RPMI7951 (cell line): Measurements from ENCODE around the gene MBD3. TPM values are rescaled to one million over a fixed set of nuclear protein-coding genes. Genes with fewer than 3 reads are reported as not detected.
A peak's percentile ranks its signal among the peaks of the same experiment; 100 is the strongest.
"Not testable (repeated sequence)": the region's sequence is repeated elsewhere in the genome, so short reads cannot be mapped to it uniquely, and the experiment has no call there.

Experiments
- DNase-seq: peaks from one replicate; pipeline ENCODE4 v3.0.0-alpha.2; 2012; ENCODE audit warnings: low read depth
- total RNA-seq: library from RNA; depleted of rRNA; stranded (reverse); fragments of >200 nt; shearing (Covaris generic); gene quantifications from 2 replicates; pipeline ENCODE4 v1.2.3, GENCODE V29; 2014; rRNA removed

MBD3 gene
- total RNA-seq = 55.2 and 63.2 TPM in 2 replicates

DNA sequence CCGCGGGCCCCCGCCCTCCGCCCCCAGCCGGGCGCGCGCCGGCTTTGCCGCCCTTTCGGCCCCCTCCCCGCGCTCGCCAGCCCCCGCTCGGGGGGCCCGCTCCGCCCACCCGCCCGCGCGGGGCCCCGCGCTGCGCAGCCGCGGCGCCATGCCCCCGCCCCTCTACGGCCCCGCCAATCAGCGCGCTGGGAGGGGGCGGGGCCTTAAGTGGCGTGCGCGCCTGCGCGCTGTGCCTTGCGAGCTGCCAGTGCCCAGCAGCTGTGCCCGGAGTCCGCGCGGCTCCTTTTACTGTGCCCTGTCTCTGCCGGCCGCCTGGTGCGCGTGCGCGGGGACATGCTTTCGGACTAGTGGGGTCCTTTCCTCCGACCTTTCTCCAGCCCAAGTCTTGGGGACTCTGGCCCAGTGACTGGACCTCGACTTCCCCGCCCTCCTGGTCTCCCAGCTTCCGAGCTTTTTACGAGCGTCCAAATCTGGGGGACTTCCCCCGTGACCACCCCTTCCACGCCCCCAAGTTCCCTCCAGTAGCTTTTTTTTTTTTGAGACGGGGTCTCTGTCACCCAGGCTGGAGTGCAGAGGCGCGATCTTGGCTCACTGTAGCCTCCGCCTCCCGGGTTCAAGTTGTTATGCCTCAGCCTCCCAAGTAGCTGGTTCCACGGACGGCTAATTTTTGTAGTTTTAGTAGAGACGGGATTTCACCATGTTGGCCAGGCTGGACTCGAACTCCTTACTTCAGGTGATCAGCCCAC is at the start of gene MBD3:
Gene MBD3 (minus strand): TSS at position 111 of the 746 bp plus-strand sequence. CDS start 234 bp downstream, outside the sequence.
- peak; percentile 90 for DNase-seq

DNA sequence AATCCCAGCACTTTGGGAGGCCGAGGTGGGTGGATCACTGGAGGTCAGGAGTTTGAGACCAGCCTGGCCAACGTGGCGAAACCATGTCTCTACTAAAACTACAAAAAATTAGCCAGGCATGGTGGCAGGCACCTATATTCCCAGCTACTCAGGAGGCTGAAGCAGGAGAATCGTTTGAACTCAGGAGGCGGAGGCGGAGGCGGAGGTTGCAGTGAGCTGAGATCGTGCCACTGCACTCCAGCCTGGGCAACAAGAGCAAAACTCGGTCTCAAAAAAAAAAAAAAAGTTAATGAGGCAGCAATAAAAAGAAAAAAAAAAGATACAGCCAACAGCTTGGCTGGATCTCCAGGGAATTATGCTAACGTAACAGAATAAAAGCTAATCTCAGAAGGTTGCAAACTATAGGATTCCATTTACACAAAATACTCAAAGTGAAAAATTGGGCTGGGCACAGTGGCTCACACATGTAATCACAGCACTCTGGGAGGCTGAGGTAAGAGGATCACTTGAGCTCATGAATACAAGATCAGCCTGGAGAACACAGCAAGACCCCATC is 48.3 kb upstream of the MBD3 start:
- not testable (repeated sequence) for DNase-seq

DNA sequence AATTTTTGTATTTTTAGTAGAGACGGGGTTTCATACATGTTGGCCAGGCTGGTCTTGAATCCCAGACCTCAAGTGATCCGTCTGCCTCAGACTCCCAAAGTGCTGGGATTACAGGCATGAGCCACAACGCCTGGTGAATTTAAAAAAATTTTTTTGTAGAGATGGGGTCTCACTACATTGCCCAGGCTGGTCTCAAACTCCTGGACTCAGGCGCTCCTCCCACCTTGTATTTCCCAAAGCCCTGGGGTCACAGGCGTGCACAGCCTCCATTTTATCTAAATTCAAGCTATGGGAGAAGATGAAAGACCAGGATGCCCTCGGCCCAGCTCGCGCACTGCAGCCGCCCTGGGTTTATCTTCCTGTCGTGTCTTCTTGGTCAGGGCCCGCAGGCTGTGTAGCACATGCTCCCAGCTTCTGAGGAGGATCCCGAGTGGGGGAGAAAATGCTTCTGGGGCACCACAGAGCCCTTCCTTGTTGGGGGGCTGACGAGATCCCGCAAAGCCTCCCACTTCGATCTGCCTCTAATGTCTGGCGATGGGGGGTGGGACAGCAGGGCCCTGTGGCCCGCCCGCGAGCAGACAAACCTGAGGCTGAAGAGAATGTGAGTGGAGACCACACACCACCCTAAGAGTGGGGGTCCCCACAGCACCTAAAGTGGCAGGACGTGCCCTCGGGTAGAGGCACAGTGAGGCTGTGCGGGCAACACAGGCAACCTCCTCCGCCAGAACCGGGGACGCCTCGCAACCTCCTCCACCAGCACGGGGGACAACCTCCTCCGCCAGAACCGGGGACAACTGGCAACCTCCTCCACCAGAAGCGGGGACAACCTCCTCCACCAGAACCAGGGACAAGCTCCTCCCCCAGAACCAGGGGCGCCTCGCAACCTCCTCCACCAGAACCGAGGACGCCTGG is 43.9 kb upstream of the MBD3 start:
- no peak for DNase-seq

DNA sequence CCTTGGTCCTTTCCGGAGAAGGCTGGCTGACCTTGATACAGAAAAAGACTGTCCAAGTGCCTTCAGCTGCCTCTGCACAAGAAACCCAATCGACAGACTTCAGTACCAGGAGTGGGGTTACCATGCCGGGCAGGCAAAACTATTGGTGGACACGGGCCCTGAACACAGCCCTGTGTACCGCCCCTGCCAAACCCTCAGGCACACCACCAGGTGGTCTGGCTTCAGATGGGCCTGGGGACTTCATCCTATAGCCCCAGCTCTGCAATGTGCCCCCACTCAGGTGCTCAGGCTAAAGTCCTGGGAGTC is 42.2 kb upstream of the MBD3 start:
- DNase-seq = no peak

- no peak for DNase-seq
These were observed 41.7 kb upstream of the MBD3 start for GRCh38 chr19:1634242-1634937.

GRCh38 chr19:1633269-1633826 is 40.7 kb upstream of the MBD3 start:
- DNase-seq = no peak

- no peak for DNase-seq
These were observed 40.0 kb upstream of the MBD3 start for GRCh38 chr19:1632462-1633268.

DNA sequence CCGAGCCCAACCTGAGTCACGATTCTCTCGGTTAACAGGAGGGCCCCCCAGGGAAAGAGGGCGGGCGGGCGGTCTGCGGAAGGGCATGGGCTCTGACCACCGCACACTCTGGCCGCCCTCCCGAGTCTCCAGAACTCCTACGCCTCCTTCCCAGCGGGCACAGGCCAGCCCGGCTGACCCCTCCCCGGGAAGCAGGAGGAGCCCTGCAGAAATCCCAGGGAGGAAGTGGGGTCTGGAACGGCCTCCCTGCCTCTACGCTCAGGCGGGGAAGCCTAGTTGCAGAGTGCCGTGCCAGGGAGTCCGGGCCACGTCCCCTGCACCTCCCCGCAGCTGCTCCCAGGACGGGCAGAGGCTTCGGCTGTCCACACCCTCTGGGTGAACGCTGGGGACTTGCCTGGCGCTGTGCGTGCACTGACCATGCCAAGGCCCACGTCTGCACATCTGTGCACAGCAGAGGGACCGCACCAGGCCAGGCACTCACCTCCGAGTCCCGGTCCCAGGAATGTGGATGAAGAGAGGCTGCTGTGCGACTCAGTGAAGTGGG is 39.0 kb upstream of the MBD3 start:
- DNase-seq = no peak

- DNase-seq = no peak
These were observed 38.1 kb upstream of the MBD3 start for GRCh38 chr19:1630811-1631210.

DNA sequence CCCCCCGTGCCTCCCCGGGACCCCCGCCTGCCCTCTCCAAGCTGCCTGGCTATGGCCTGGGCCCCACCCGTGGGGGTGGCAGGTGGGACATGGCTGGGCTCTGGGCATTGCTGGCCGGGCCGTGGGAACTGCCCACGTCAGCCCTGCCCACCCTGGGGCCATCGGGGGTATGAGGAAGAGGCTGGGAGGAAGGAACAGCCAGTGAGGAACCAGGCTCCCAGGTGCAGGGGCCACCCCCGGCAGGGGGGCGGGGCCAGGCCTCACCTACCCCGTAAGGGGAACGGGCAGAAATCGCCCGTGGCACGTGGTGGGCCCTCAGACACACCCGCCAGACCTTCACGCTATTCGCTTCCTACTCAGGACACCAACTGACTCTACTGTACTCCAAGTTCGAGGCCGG is 37.3 kb upstream of the MBD3 start:
- no peak for DNase-seq

GRCh38 chr19:1629256-1629808 is 36.7 kb upstream of the MBD3 start:
- DNase-seq = no peak

DNA sequence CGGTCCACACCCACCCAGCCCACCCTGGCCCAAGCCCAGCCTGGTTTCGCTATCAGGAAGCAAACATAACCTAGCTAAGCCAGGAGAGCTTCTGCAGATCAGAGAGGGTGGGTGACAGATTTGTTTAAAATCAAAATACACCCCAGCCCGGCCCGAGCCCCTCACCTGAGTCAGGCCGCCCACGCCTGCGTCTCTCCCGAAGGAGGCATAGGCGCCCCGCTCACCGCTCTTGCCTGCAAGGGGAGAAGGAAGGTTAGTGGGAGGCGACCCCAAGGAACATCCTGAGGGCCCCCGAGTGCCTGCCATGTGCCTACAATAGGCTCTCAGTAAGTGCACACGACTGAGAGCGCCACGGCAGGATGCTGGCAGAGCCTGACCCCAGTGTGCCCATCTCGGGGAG is 34.5 kb upstream of the MBD3 start:
- no peak for DNase-seq

DNA sequence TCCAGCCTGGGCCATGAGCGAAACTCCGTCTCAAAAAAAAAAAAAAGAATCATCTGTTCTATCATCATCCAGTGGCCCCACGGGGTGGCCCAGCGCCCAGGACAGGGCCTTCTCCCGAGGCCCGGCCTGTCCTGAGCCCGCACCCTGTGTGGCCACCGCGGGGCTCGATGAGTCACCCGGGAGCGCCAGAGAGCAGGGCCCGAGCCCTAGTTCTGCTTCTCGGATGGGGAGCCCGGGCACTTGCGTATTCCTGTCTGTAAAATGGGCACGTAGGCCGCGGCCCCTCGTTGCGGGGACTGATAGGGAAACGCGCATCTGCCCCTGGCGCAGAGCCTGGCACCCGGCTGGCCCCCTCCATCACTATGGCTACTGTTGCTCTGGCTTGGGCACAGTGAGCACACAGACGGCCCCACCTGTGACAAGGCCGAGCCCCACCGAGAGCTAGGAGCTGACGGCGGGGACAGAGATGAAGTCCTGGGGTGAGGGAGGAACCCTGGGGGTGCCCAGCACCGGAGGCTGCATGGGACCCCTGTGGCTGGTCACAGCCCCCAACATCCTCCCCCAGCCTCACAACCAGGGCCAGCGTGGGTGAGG is 33.8 kb upstream of the MBD3 start:
- DNase-seq = no peak

DNA sequence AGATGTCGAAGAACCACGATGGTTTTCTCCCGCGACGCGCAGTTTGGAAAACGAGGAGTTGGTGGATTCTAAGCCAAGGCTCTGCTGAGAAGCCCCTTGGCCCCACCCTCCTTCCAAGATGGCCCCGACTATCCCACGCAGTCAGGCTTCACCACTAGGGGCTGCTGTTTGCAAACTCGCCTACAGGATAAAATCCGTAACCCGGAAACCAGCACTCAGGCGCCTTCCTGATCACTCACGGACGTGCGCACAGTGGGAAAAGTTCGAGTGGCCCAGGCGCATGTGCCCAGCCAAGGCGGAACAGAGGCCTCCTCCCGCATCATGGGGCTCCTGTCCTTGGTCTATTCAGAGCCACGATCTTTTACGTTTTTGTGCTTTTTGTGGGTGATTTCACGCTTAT is 31.8 kb upstream of the MBD3 start:
- DNase-seq = peak; percentile 28

DNA sequence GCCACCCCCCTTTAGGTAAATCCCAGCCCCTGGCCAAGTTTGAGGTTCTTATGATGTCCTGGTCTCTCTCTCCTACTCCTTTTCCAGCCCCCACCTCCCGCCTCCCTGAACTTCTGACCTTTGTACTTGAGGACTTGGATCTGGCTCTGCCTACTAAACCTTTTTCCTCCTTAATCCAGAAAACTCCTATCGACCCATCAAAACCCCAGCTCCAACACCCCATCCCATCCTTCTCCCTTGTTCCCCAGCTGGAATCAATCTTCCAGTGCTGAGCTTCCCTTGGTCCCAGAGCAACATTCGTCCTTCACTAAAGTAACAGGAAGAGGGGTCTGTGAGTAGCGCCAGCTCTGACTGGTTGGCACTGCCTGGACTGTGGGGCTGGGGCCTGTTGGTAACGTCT is 29.9 kb upstream of the MBD3 start:
- DNase-seq = no peak

- DNase-seq = no peak
These were observed 29.3 kb upstream of the MBD3 start for GRCh38 chr19:1622007-1622406.

GRCh38 chr19:1621574-1621973 is 28.9 kb upstream of the MBD3 start:
- DNase-seq = no peak

- DNase-seq = no peak
These were observed 28.4 kb upstream of the MBD3 start for GRCh38 chr19:1621021-1621420.

GRCh38 chr19:1620502-1620901 is 27.8 kb upstream of the MBD3 start:
- DNase-seq = no peak

DNA sequence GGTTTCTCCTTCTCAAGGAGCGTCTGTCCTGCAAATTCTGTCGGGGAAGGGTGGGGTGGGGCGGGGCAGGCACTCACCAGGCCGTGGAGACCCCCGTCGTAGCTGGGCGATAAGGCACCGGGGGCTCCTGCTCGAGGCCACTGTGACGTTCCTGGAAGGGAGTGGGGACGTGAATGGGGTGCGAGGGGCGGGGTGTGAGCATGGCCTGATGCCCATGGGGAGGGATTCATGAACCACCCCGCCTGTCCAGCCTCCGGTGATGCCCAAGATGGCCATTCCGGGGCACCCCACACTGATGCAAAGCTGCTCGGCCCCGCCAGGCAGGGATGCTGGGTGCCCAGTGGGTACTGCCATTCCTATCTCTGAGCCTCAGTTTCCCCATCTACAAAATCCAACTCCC is 27.0 kb upstream of the MBD3 start:
- no peak for DNase-seq
